Kidney glomerular epithelial cell (primary cell): ENCODE data around the gene OR4M2.
"Not testable (repeated sequence)": the region's sequence is repeated elsewhere in the genome, so short reads cannot be mapped to it uniquely, and the experiment has no call there.

ENCODE experiments used
- DNase-seq: peaks from one replicate; lab custom pipeline; 2025; lab: John Stamatoyannopoulos, UW

OR4M2 gene, protein sequence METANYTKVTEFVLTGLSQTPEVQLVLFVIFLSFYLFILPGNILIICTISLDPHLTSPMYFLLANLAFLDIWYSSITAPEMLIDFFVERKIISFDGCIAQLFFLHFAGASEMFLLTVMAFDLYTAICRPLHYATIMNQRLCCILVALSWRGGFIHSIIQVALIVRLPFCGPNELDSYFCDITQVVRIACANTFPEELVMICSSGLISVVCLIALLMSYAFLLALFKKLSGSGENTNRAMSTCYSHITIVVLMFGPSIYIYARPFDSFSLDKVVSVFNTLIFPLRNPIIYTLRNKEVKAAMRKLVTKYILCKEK

DNA sequence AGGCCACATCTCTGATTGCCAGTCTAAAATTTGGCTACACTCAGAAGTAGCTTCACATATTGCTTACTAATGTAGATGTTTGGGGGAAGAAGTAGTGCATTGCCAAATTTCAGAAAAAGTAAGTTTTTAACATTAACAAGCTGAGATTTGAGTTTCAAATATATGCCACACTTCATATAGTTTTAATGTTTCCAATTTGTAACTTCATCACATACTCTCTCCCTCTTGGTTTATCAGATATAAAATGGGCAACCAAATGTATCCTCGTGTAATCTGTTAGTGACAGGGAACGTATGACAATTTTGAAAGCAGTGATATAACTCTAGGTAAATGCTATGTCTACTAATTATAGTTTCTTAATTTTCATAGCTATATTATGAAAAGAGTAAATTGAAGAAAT, at the start of gene OR4M2:
Gene OR4M2 (plus strand): TSS at position 301 of the 400 bp plus-strand sequence. CDS start 98 bp downstream, at position 399.
- DNase-seq = not testable (repeated sequence)

DNA sequence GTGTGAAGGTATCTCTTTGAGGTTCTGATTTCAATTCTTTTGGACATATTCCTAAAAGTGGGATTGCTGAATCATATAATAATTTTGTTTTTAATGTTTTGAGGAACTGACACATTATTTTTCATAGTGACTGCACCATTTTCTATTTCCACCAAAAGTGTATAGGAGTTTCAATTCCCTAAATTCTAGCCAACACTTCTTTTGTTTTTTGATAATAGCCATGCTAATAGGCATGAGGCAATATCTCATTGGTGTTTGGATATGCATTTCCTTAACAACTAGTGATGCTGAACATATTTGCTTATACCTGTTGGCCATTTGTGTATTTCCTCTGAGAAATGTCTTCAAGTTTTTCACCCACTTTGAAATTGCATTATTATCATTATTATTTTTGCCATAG, 11.1 kb upstream of the OR4M2 start:
- DNase-seq = not testable (repeated sequence)

DNA sequence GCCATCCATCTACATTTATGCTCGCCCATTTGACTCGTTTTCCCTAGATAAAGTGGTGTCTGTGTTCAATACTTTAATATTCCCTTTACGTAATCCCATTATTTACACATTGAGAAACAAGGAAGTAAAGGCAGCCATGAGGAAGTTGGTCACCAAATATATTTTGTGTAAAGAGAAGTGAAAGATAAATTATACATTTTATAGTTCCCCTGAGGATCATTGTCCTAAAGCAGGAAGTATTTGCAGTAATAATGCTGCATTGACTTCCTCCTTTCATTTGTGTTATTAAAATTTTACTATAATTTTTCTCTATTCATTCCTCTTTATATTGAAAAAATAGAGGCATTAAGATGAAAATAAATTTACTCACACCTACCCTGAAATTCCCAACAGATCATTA, 1.1 kb downstream of the OR4M2 start:
- not testable (repeated sequence) for DNase-seq

DNA sequence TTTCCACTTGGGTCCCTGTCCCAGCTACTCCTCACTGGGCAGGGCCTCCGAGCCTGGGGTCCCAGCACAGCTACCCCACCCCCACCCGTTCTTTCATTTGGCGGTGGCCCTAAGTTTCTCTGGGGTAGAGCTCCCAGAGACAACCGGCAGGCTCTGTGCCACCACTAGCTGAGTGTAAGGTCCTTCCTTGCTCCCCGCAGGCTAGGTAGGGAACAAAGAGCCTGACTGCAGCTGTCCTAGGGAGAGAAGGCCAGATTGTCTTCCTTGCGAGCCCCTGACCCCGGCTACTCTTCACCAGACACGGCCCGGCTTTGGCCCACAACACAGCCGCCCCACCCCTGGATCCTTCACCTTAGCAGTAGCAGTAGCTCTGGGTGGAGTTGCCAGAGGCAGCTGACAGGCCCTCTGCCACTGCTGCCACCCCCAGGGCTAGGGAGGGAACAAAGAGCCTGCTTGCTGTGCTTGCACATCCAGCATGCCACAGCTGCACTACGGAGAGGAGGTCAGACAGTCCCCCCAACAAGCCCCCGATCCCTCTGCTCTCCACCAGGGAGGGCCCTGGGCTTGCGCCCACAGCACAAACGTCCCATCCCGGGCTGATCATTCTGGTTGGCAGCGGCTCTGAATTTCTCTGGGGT, 18.4 kb downstream of the OR4M2 start:
- not testable (repeated sequence) for DNase-seq

DNA sequence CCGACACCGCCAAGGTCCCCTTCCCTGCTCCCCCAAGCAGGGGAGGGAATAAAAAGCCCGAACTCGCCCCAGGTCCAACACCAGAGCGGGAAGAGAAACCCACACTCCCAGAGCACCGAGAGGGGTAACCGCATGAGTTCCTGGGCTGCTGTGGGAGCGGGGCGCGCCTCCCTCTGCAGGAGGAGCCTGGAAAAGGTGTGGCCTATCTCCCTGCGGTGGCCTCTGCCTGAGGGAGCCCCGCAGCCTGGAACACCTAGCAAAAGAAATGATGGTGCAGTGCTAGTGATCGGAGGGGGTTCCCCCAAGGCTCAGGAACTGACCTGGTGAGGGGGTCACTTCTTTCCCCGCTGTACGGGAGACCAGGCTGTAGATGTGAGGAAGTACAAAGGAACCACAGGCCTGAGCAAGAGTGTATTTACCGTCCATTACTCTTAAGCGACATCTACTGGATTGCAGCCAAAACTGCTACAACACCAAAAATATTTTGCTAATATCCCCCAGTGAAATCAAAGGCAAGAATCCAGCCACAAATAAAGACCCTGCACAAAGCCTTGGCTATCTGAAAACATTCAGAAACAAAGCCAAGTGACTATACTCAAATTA, 19.1 kb downstream of the OR4M2 start:
- not testable (repeated sequence) for DNase-seq

DNA sequence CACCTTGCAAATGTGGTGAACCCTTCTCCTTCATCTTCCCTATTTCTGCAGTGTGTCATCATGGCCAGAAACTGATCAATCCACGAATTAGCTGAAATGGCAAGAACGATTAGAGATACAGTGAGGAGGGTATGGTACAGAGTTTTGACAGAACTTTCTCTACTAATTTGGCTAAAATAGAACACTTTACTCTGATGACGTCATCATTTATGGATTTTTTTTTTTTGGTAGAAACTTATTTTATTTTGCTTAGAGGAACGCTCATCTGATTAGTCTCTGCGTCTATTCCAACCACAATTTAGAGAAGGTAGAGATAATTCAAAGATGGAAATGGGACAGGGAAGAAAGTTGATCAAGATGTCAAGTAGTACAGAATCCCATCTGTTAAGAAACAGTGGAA, 41.7 kb downstream of the OR4M2 start:
- DNase-seq = not testable (repeated sequence)
